Hematopoietic multipotent progenitor cell treated with erythropoietin and hydrocortisone succinate and interleukin-3 and kit ligand, for 17 days (in vitro differentiated cells): ENCODE data around the gene SLC25A11.

Experiments used
- DNase-seq: peaks from one replicate; pipeline ENCODE4 v3.0.0-alpha.2; 2015; ENCODE audit warnings: low spot score

SLC25A11 gene

GRCh38 chr17:4939796-4940554, at the start of gene SLC25A11, which contains the start of gene RNF167:
SLC25A11 (minus strand) TSS chr17:4940046; CDS start chr17:4939910, 136 bp downstream.
RNF167 (plus strand) TSS chr17:4940268; CDS start chr17:4940910, 642 bp downstream.
- peak; percentile 99 for DNase-seq

- no peak for DNase-seq
Measured at GRCh38 chr17:4987767-4988567, 48.1 kb upstream of the SLC25A11 start.

GRCh38 chr17:4986951-4987766, 47.3 kb upstream of the SLC25A11 start, which contains the start of gene CAMTA2:
CAMTA2 (minus strand) TSS chr17:4987675; CDS start chr17:4986222, 1,453 bp downstream.
- peak; percentile 81 for DNase-seq

GRCh38 chr17:4986403-4986802, 46.6 kb upstream of the SLC25A11 start:
- no peak for DNase-seq

GRCh38 chr17:4982305-4982704, 42.5 kb upstream of the SLC25A11 start:
- DNase-seq: no peak

- peak; percentile 59 for DNase-seq
Measured at GRCh38 chr17:4980644-4981216, 40.9 kb upstream of the SLC25A11 start.

- DNase-seq: no peak
Measured at GRCh38 chr17:4978726-4979125, 38.9 kb upstream of the SLC25A11 start.

GRCh38 chr17:4974115-4974670, 34.3 kb upstream of the SLC25A11 start:
- no peak for DNase-seq

- DNase-seq: no peak
Measured at GRCh38 chr17:4973256-4974114, 33.6 kb upstream of the SLC25A11 start.

- DNase-seq: no peak
Measured at GRCh38 chr17:4972752-4973151, 32.9 kb upstream of the SLC25A11 start.

- DNase-seq: no peak
Measured at GRCh38 chr17:4972322-4972721, 32.5 kb upstream of the SLC25A11 start.

- no peak for DNase-seq
Measured at GRCh38 chr17:4971826-4972225, 32.0 kb upstream of the SLC25A11 start.

- DNase-seq: no peak
Measured at GRCh38 chr17:4970273-4970672, 30.4 kb upstream of the SLC25A11 start.

- no peak for DNase-seq
Measured at GRCh38 chr17:4969551-4970173, 29.8 kb upstream of the SLC25A11 start.

GRCh38 chr17:4969047-4969550, 29.3 kb upstream of the SLC25A11 start:
- no peak for DNase-seq

GRCh38 chr17:4968486-4969046, 28.7 kb upstream of the SLC25A11 start:
- DNase-seq: no peak

- DNase-seq: peak; percentile 97
Measured at GRCh38 chr17:4967539-4968485, 28.0 kb upstream of the SLC25A11 start, which contains the start of gene SPAG7. SPAG7 (minus strand) TSS chr17:4967817; CDS start chr17:4967804, 13 bp downstream.
